ENCODE data around the gene ISLR2. TPM values are rescaled to one million over a fixed set of nuclear protein-coding genes. Genes with fewer than 3 reads are reported as not detected.

Gene ISLR2
- total RNA-seq, 1 donor from 2014 or later: not detected

DNA sequence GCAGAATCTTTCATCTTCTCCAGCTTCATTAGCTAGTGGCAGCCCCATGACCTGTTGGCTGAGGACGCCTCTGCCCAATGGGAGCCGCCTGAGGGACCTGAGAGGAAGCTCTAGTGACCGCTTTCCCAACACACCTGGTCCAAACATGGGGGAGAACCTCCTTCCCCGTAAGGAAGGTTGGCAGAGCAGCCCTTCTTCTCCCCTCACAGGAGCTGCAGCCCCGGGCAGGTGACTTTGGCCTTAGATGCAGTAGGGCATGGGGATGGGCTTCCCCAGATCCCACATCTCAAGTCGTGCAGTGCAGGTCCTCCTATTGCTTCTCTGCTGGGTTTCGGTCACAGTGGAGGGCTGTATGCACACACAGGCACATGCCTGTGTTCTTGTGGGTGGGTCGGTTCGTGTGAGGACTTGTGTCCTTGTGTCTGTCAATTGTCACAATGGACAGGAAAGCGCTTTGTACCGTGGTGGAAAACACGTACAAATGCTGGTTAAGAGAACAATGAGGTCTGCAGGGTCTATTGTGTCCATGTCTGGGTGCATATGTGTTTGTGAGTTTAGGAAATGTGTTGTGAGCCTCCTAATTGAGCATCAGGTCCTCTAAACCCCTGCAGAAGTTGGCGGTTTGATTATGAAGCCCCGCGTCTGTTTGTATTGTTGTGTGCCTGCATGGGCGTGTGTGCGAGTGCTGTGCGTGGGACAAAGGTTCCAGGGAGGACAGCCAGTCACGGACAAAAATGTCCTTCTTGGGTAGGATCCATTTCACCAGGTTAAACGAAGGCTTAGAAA, 1.4 kb downstream of the ISLR2 start:
- ATAC-seq (ENCODE audit: low read depth): no peak
- intact Hi-C loops (cut with micrococcal nuclease): no loop called here
- H3K27me3 Mint-ChIP-seq: peaks cover 65% of the 10 kb centered on the region
- no peak for DNase-seq
- H3K36me3 Mint-ChIP-seq (ENCODE audit: low read depth): no peaks in the 10 kb centered on the region
- no peaks in the 10 kb centered on the region for H3K9me3 Mint-ChIP-seq
- TF ChIP-seq, protein P1, sequence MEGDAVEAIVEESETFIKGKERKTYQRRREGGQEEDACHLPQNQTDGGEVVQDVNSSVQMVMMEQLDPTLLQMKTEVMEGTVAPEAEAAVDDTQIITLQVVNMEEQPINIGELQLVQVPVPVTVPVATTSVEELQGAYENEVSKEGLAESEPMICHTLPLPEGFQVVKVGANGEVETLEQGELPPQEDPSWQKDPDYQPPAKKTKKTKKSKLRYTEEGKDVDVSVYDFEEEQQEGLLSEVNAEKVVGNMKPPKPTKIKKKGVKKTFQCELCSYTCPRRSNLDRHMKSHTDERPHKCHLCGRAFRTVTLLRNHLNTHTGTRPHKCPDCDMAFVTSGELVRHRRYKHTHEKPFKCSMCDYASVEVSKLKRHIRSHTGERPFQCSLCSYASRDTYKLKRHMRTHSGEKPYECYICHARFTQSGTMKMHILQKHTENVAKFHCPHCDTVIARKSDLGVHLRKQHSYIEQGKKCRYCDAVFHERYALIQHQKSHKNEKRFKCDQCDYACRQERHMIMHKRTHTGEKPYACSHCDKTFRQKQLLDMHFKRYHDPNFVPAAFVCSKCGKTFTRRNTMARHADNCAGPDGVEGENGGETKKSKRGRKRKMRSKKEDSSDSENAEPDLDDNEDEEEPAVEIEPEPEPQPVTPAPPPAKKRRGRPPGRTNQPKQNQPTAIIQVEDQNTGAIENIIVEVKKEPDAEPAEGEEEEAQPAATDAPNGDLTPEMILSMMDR (IDR thresholded peaks at IDR 0.05): no peak
- H3K27ac Mint-ChIP-seq: peak overlapping the region; percentile 59
- POLR2A ChIA-PET: no interaction called here
- H3K4me3 Mint-ChIP-seq: no peak overlapping the region
- H3K4me1 Mint-ChIP-seq: peaks cover 63% of the 10 kb centered on the region
- CTCF ChIA-PET: interaction anchor here (0.9 kb wide), 1 partner anchor 163 kb away, joined by 3 read pairs; no protein-coding TSS in a partner anchor

DNA sequence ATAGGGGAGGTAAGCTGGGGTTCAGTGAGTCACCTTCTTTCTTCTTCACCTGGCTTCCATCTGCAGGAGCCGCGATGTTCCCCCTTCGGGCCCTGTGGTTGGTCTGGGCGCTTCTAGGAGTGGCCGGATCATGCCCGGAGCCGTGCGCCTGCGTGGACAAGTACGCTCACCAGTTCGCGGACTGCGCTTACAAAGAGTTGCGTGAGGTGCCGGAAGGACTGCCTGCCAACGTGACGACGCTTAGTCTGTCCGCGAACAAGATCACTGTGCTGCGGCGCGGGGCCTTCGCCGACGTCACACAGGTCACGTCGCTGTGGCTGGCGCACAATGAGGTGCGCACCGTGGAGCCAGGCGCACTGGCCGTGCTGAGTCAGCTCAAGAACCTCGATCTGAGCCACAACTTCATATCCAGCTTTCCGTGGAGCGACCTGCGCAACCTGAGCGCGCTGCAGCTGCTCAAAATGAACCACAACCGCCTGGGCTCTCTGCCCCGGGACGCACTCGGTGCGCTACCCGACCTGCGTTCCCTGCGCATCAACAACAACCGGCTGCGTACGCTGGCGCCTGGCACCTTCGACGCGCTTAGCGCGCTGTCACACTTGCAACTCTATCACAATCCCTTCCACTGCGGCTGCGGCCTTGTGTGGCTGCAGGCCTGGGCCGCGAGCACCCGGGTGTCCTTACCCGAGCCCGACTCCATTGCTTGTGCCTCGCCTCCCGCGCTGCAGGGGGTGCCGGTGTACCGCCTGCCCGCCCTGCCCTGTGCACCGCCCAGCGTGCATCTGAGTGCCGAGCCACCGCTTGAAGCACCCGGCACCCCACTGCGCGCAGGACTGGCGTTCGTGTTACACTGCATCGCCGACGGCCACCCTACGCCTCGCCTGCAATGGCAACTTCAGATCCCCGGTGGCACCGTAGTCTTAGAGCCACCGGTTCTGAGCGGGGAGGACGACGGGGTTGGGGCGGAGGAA, 2.6 kb downstream of the ISLR2 start:
- Mint-ChIP-seq H3K27me3 (peaks cover 71% of the 10 kb centered on the region), H3K4me3 (no peak overlapping the region), H3K36me3 (ENCODE audit: low read depth) (no peaks in the 10 kb centered on the region), H3K9me3 (no peaks in the 10 kb centered on the region), H3K4me1 (peaks cover 59% of the 10 kb centered on the region), H3K27ac (no peak overlapping the region)
- TF ChIP-seq, protein P1 (IDR thresholded peaks at IDR 0.05): no peak
- intact Hi-C loops (cut with micrococcal nuclease): no loop called here
- no peak for DNase-seq
- ChIA-PET CTCF (interaction anchor here (0.8 to 1.4 kb wide), 3 partner anchors 160 to 165 kb away, joined by 3 to 5 read pairs (median 3); no protein-coding TSS in a partner anchor), POLR2A (no interaction called here)
- ATAC-seq (ENCODE audit: low read depth): no peak

DNA sequence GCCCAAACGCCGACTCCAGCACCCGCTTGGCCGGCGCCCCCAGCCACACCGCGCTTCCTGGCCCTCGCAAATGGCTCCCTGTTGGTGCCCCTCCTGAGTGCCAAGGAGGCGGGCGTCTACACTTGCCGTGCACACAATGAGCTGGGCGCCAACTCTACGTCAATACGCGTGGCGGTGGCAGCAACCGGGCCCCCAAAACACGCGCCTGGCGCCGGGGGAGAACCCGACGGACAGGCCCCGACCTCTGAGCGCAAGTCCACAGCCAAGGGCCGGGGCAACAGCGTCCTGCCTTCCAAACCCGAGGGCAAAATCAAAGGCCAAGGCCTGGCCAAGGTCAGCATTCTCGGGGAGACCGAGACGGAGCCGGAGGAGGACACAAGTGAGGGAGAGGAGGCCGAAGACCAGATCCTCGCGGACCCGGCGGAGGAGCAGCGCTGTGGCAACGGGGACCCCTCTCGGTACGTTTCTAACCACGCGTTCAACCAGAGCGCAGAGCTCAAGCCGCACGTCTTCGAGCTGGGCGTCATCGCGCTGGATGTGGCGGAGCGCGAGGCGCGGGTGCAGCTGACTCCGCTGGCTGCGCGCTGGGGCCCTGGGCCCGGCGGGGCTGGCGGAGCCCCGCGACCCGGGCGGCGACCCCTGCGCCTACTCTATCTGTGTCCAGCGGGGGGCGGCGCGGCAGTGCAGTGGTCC, 3.5 kb downstream of the ISLR2 start:
- DNase-seq (no peak), ATAC-seq (ENCODE audit: low read depth) (no peak)
- Mint-ChIP-seq H3K9me3 (no peaks in the 10 kb centered on the region), H3K4me1 (peaks cover 54% of the 10 kb centered on the region), H3K4me3 (no peak overlapping the region), H3K36me3 (ENCODE audit: low read depth) (no peaks in the 10 kb centered on the region), H3K27me3 (peaks cover 78% of the 10 kb centered on the region), H3K27ac (no peak overlapping the region)
- intact Hi-C loops (cut with micrococcal nuclease): loop anchor here (2.0 kb wide), 1 partner anchor 161 kb away; no protein-coding TSS in a partner anchor
- CTCF ChIA-PET: interaction anchor here (1.0 to 1.4 kb wide), 2 partner anchors 12 to 161 kb away, joined by 3 to 5 read pairs; no protein-coding TSS in a partner anchor
- TF ChIP-seq, protein P1 (IDR thresholded peaks at IDR 0.05): no peak
- POLR2A ChIA-PET: no interaction called here

DNA sequence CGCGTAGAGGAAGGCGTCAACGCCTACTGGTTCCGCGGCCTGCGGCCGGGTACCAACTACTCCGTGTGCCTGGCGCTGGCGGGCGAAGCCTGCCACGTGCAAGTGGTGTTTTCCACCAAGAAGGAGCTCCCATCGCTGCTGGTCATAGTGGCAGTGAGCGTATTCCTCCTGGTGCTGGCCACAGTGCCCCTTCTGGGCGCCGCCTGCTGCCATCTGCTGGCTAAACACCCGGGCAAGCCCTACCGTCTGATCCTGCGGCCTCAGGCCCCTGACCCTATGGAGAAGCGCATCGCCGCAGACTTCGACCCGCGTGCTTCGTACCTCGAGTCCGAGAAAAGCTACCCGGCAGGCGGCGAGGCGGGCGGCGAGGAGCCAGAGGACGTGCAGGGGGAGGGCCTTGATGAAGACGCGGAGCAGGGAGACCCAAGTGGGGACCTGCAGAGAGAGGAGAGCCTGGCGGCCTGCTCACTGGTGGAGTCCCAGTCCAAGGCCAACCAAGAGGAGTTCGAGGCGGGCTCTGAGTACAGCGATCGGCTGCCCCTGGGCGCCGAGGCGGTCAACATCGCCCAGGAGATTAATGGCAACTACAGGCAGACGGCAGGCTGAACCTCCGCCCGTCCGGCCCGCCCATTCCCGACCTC, 4.1 kb downstream of the ISLR2 start:
- no peaks in the 10 kb centered on the region for H3K36me3 Mint-ChIP-seq (ENCODE audit: low read depth)
- H3K4me3 Mint-ChIP-seq: peak overlapping the region; percentile 64
- POLR2A ChIA-PET: no interaction called here
- TF ChIP-seq, protein P1 (IDR thresholded peaks at IDR 0.05): no peak
- H3K27ac Mint-ChIP-seq: peak overlapping the region; percentile 50
- intact Hi-C loops (cut with micrococcal nuclease): loop anchor here (2.0 kb wide), 1 partner anchor 162 kb away; no protein-coding TSS in a partner anchor
- ATAC-seq (ENCODE audit: low read depth) (no peak), DNase-seq (peak; percentile 41)
- H3K4me1 Mint-ChIP-seq: peaks cover 49% of the 10 kb centered on the region
- H3K9me3 Mint-ChIP-seq: no peaks in the 10 kb centered on the region
- CTCF ChIA-PET: interaction anchor here (1.0 to 1.4 kb wide), 3 partner anchors 11 to 162 kb away, joined by 3 to 5 read pairs (median 3); no protein-coding TSS in a partner anchor
- peaks cover 75% of the 10 kb centered on the region for H3K27me3 Mint-ChIP-seq
